Hepatocyte (in vitro differentiated cells): Measurements from ENCODE around the gene TBC1D12. TPM values are rescaled to one million over a fixed set of nuclear protein-coding genes. Genes with fewer than 3 reads are reported as not detected.

Experiments used
- DNase-seq: peaks from one replicate; pipeline ENCODE4 v3.0.0-alpha.2; 2016; ENCODE audit warnings: low spot score
- H2AFZ ChIP-seq: fragments of 200-600 bp; sonication (generic); 2 replicates; pipeline ENCODE4 v1.6.0; 2016; ENCODE audit warnings: antibody characterized with exemption, mild to moderate bottlenecking
- H3K27ac ChIP-seq: fragments of 200-600 bp; sonication (generic); 2 replicates; pipeline ENCODE4 v1.5.1; 2016; ENCODE audit warnings: mild to moderate bottlenecking
- H3K27me3 ChIP-seq: fragments of 200-600 bp; sonication (generic); 2 replicates; pipeline ENCODE4 v1.6.1; 2016
- H3K36me3 ChIP-seq: fragments of 200-600 bp; sonication (generic); replicated peaks from 2 replicates; pipeline ENCODE4 v1.5.1; 2016; ENCODE audit warnings: low read depth; ENCODE audit not compliant: insufficient read depth
- H3K4me1 ChIP-seq: fragments of 200-600 bp; sonication (generic); 2 replicates; pipeline ENCODE4 v1.5.1; 2016; ENCODE audit warnings: mild to moderate bottlenecking, moderate library complexity; ENCODE audit not compliant: insufficient read depth
- H3K4me2 ChIP-seq: fragments of 200-600 bp; sonication (generic); 2 replicates; pipeline ENCODE4 v1.6.0; 2016
- H3K4me3 ChIP-seq: fragments of 200-600 bp; sonication (generic); 2 replicates; pipeline ENCODE4 v1.5.1; 2016; ENCODE audit warnings: mild to moderate bottlenecking
- H3K79me2 ChIP-seq: fragments of 200-600 bp; sonication (generic); 2 replicates; pipeline ENCODE4 v1.6.0; 2017; ENCODE audit warnings: mild to moderate bottlenecking
- H3K9me2 ChIP-seq: fragments of 200-600 bp; sonication (generic); replicated peaks from 2 replicates; pipeline ENCODE4 v1.6.0; 2017; ENCODE audit warnings: mild to moderate bottlenecking; ENCODE audit not compliant: insufficient read depth
- H3K9me3 ChIP-seq: fragments of 200-600 bp; sonication (generic); 2 replicates; pipeline ENCODE4 v1.5.1; 2016; ENCODE audit warnings: low read depth, mild to moderate bottlenecking
- H4K20me1 ChIP-seq: fragments of 200-600 bp; sonication (generic); 2 replicates; pipeline ENCODE4 v1.6.0; 2016; ENCODE audit warnings: mild to moderate bottlenecking; ENCODE audit not compliant: insufficient read depth, poor library complexity, severe bottlenecking
- CTCF ChIP-seq: fragments of 200-600 bp; sonication (generic); IDR thresholded peaks from 2 replicates; pipeline ENCODE4 v1.5.1; 2016; ENCODE audit warnings: antibody characterized with exemption, mild to moderate bottlenecking; ENCODE audit not compliant: poor library complexity
- EZH2 ChIP-seq: fragments of 200-600 bp; sonication (generic); IDR thresholded peaks from 2 replicates; pipeline ENCODE4 v1.6.1; 2016; ENCODE audit warnings: antibody characterized with exemption, mild to moderate bottlenecking, borderline replicate concordance
- EZH2phosphoT487 ChIP-seq: fragments of 200-600 bp; sonication (generic); IDR thresholded peaks from one replicate; pipeline ENCODE4 v1.6.1; 2018; ENCODE audit warnings: antibody characterized with exemption, mild to moderate bottlenecking, low read depth, moderate library complexity; ENCODE audit not compliant: unreplicated experiment, severe bottlenecking
- WGBS: methylation state at CpG from one replicate; pipeline ENCODE4 v1.1.6; 2016; ENCODE audit warnings: low lambda C conversion rate; ENCODE audit errors: missing lambda C conversion rate; 5-methylcytosine and 5-hydroxymethylcytosine counted together
- polyA plus RNA-seq: library from polyadenylated mRNA; unstranded; fragments of >200 nt; fragmentation: Nextera tagmentation; extraction: Ambion mirVana; gene quantifications from 2 replicates; pipeline ENCODE4 v1.2.1, GENCODE V29; 2016
- total RNA-seq: library from RNA; depleted of rRNA; stranded (reverse); fragments of >200 nt; gene quantifications from 2 replicates; pipeline ENCODE4 v1.2.3, GENCODE V29; 2014

The TBC1D12 gene
- total and polyA plus RNA-seq, 2 experiments from 2014 or later: 9.2 to 15.6 TPM

GRCh38 chr10:94487575-94487974, 85.2 kb downstream of the TBC1D12 start:
- Histone ChIP-seq H3K4me1 (no peaks in the 10 kb centered on the region), H4K20me1 (no peaks in the 10 kb centered on the region), H3K79me2 (peaks cover 50% of the 10 kb centered on the region)

GRCh38 chr10:94489107-94489506, 86.8 kb downstream of the TBC1D12 start:
- TF ChIP-seq EZH2phosphoT487 (no peak), CTCF (no peak), EZH2 (no peak)
- no peak overlapping the region for H3K4me2 ChIP-seq
- 92% methylated on average over 4 of the region's 4 CpGs for WGBS

More at GRCh38 chr10:94487575-94487974, 85.2 kb downstream of the TBC1D12 start:
- H2AFZ ChIP-seq: no peak overlapping the region
- H3K4me2 ChIP-seq: no peak overlapping the region
- WGBS: 97% methylated on average over 3 of the region's 3 CpGs
- H3K9me2 ChIP-seq: no peaks in the 10 kb centered on the region
- peaks cover 3% of the 10 kb centered on the region for H3K36me3 ChIP-seq
- H3K4me3 ChIP-seq: no peak overlapping the region
- no peak for DNase-seq
- no peaks in the 10 kb centered on the region for H3K27me3 ChIP-seq
- H3K27ac ChIP-seq: no peak overlapping the region
- TF ChIP-seq EZH2 (no peak), CTCF (no peak), EZH2phosphoT487 (no peak)
- peaks cover 5% of the 10 kb centered on the region for H3K9me3 ChIP-seq

GRCh38 chr10:94489976-94490788, 87.8 kb downstream of the TBC1D12 start:
- WGBS: 94% methylated on average over 3 of the region's 3 CpGs
- H3K4me2 ChIP-seq: no peak overlapping the region
- TF ChIP-seq CTCF (no peak), EZH2phosphoT487 (no peak), EZH2 (no peak)
- no peaks in the 10 kb centered on the region for H3K9me2 ChIP-seq
- no peaks in the 10 kb centered on the region for H3K27me3 ChIP-seq
- no peaks in the 10 kb centered on the region for H3K36me3 ChIP-seq
- H3K4me1 ChIP-seq: no peaks in the 10 kb centered on the region
- H4K20me1 ChIP-seq: no peaks in the 10 kb centered on the region
- no peaks in the 10 kb centered on the region for H3K9me3 ChIP-seq
- no peak overlapping the region for H3K4me3 ChIP-seq
- no peak for DNase-seq
- peaks cover 29% of the 10 kb centered on the region for H3K79me2 ChIP-seq
- H3K27ac ChIP-seq: no peak overlapping the region
- H2AFZ ChIP-seq: no peak overlapping the region

More at GRCh38 chr10:94489107-94489506, 86.8 kb downstream of the TBC1D12 start:
- no peak overlapping the region for H2AFZ ChIP-seq
- no peak for DNase-seq
- H3K27me3 ChIP-seq: no peaks in the 10 kb centered on the region
- H3K9me2 ChIP-seq: no peaks in the 10 kb centered on the region
- no peaks in the 10 kb centered on the region for H4K20me1 ChIP-seq
- no peaks in the 10 kb centered on the region for H3K9me3 ChIP-seq
- H3K36me3 ChIP-seq: no peaks in the 10 kb centered on the region
- H3K27ac ChIP-seq: no peak overlapping the region
- H3K4me1 ChIP-seq: no peaks in the 10 kb centered on the region
- peaks cover 37% of the 10 kb centered on the region for H3K79me2 ChIP-seq
- H3K4me3 ChIP-seq: no peak overlapping the region

GRCh38 chr10:94490789-94491039, 88.4 kb downstream of the TBC1D12 start:
- Histone ChIP-seq H3K4me1 (no peaks in the 10 kb centered on the region), H3K36me3 (no peaks in the 10 kb centered on the region), H4K20me1 (no peaks in the 10 kb centered on the region), H3K27me3 (no peaks in the 10 kb centered on the region), H3K9me3 (no peaks in the 10 kb centered on the region), H3K79me2 (peaks cover 27% of the 10 kb centered on the region), H3K9me2 (no peaks in the 10 kb centered on the region), H2AFZ (no peak overlapping the region), H3K27ac (no peak overlapping the region), H3K4me3 (no peak overlapping the region), H3K4me2 (no peak overlapping the region)
- no peak for DNase-seq
- TF ChIP-seq CTCF: no peak
- TF ChIP-seq EZH2phosphoT487: no peak
- no peak for TF ChIP-seq EZH2
